Measurements from ENCODE around the gene KMT2C. TPM values are rescaled to one million over a fixed set of nuclear protein-coding genes. Genes with fewer than 3 reads are reported as not detected.
"Not testable (repeated sequence)": the region's sequence is repeated elsewhere in the genome, so short reads cannot be mapped to it uniquely, and the experiment has no call there.

KMT2C gene
- 6.2 and 25.9 TPM in 2 replicates for total RNA-seq (2014; rRNA removed; shearing (Covaris generic))

DNA sequence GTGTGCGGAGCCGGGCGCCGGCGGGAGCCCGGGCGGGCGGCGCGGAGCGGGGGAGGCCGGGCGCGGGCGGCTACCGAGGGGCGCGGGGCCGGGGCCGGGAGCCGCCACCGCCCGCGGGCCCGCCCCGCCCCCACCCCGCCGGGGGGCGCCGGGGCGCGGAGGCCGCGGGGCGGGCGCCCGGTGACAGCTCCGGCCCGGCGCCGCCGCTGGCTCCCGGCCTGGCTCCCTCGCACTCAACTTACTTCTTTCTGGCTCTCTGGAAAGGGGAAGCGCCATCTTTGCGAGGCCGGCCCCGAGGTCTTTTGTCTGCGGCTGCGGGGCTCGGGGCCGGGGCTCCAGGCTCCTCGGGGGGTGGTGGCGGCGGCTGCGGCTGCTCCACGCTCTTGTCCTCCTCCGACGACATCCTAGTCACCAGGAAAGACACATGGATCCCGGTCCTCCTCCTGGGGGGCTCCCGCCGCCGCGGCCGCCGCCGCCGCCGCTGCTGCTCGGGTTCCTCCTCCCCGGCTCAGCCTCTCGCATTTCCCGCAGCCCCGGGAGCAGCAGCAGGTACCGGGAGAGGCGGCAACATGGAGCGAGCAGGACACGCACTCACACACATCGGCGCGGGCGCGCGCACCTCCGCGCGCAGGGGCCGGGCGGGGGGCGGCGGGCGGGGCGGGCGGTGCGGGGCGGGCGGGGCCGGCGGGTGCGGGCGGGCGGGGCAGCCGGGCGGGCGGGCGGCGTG is at the start of gene KMT2C:
KMT2C (minus strand) TSS at position 620 of the 727 bp plus-strand sequence; CDS start at position 403, 217 bp downstream.
- in situ Hi-C loops (cut with HindIII; ENCODE audit: low sequenced_read_pairs), result no loop called here
- peak; percentile 58 for DNase-seq (ENCODE audit: low spot score)

- in situ Hi-C loops (cut with HindIII; ENCODE audit: low sequenced_read_pairs), result no loop called here
- DNase-seq (ENCODE audit: low spot score), result no peak
Observed at GRCh38 chr7:152481082-152481481, 45.3 kb upstream of the KMT2C start.

DNA sequence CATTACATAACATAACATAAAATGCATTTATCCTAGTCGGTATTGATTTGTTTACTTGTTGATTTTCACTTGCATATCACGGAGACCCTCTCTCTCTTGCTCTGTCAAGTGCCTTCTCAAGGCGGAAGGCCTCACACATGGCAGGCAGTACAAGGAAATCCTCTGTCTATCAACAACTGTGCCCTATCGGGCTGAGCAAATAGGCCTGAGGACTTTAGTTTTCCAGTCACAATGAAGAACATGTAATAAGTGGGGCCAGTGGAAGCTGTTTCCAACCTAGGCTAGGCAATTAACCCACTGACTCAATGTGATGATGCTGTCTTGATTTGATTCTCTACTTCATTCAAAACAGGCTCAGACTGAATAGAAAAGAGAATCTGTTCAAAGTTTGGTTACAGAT is 44.9 kb upstream of the KMT2C start:
- in situ Hi-C loops (cut with HindIII; ENCODE audit: low sequenced_read_pairs), result no loop called here
- no peak for DNase-seq (ENCODE audit: low spot score)

DNA sequence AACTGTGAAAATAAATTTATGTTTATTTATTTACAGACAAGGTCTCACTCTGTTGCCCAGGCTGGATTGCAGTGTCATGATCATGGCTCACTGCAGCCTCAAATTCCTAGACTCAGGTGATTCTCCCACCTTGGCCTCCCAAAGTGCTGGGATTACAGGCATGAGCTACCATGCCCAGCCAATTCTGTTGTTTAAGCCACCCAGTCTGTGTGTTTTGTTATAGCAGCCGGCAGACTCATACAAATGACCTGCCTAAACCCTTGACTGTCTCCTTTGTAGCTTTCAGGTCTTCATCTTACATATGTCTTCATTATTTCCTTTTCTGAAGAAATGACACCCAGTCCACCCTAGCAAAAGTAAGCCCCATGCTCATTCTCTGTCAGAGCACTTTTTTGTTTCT is 43.8 kb upstream of the KMT2C start:
- in situ Hi-C loops (cut with HindIII; ENCODE audit: low sequenced_read_pairs), result no loop called here
- no peak for DNase-seq (ENCODE audit: low spot score)

GRCh38 chr7:152478140-152478539 is 42.3 kb upstream of the KMT2C start:
- in situ Hi-C loops (cut with HindIII; ENCODE audit: low sequenced_read_pairs), result no loop called here
- DNase-seq (ENCODE audit: low spot score), result no peak

DNA sequence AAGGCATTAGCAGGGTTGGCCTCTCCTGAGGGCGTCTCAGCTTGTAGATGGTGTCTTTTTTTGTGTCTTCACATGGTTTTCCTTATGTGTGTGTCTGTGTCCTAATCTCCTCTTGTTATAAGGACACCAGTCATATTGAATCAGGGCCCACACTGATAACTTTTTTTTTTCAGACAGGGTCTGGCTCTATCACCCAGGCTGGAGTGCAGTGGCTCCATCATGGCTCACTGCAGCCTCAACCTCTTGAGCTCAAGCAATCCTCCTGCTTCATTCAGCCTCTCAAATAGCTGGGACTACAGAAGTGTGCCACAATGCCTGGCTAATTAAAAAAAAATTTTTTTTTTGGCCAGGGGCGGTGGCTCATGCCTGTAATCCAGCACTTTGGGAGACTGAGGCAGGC is 41.3 kb upstream of the KMT2C start:
- DNase-seq (ENCODE audit: low spot score), result no peak
- in situ Hi-C loops (cut with HindIII; ENCODE audit: low sequenced_read_pairs), result no loop called here

GRCh38 chr7:152476551-152476950 is 40.7 kb upstream of the KMT2C start:
- in situ Hi-C loops (cut with HindIII; ENCODE audit: low sequenced_read_pairs), result no loop called here
- no peak for DNase-seq (ENCODE audit: low spot score)

GRCh38 chr7:152471023-152471620 is 35.3 kb upstream of the KMT2C start:
- DNase-seq (ENCODE audit: low spot score); in situ Hi-C loops (cut with HindIII; ENCODE audit: low sequenced_read_pairs): not testable (repeated sequence)

DNA sequence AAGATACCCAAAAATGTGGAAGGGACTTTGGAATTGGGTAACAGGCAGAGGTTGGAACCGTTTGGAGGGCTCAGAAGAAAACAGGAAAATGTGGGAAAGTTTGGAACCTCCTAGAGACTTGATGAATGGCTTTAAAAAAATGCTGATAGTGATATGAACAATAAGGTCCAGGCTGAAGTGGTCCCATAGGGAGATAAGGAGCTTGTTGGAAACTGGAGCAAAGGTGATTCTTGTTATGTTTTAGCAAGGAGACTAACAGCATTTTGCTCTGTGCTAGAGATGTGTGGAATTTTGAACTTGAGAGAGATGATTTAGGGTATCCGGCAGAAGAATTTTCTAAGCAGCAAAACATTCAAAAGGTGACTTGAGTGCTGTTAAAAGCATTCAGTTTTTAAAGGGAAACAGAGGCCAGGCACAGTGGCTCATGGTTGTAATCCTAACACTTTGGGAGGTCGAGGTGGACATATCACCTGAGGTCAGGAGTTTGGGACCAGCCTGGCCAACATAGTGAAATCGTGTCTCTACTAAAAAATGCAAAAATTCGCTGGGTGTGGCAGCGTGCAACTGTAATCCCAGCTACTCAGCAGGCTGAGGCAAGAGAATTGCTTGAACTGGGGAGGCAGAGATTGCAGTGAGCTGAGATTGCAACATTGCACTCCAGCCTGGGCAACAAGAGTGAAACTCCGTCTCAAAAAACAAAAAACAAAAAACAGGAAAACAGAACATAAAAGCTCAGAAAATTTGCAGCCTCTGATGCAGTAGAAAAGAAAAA is 34.6 kb upstream of the KMT2C start:
- DNase-seq (ENCODE audit: low spot score); in situ Hi-C loops (cut with HindIII; ENCODE audit: low sequenced_read_pairs): not testable (repeated sequence)

GRCh38 chr7:152469576-152469975 is 33.8 kb upstream of the KMT2C start:
- in situ Hi-C loops (cut with HindIII; ENCODE audit: low sequenced_read_pairs); DNase-seq (ENCODE audit: low spot score): not testable (repeated sequence)

- DNase-seq (ENCODE audit: low spot score), result no peak
- in situ Hi-C loops (cut with HindIII; ENCODE audit: low sequenced_read_pairs), result no loop called here
Observed at GRCh38 chr7:152467225-152467624, 31.4 kb upstream of the KMT2C start.

GRCh38 chr7:152465119-152465387 is 29.2 kb upstream of the KMT2C start:
- in situ Hi-C loops (cut with HindIII; ENCODE audit: low sequenced_read_pairs), result no loop called here
- DNase-seq (ENCODE audit: low spot score), result no peak

- in situ Hi-C loops (cut with HindIII; ENCODE audit: low sequenced_read_pairs), result no loop called here
- peak; percentile 73 for DNase-seq (ENCODE audit: low spot score)
Observed at GRCh38 chr7:152464312-152465118, 28.7 kb upstream of the KMT2C start.

GRCh38 chr7:152463709-152464311 is 28.0 kb upstream of the KMT2C start:
- in situ Hi-C loops (cut with HindIII; ENCODE audit: low sequenced_read_pairs), result no loop called here

GRCh38 chr7:152462995-152463708 is 27.3 kb upstream of the KMT2C start:
- in situ Hi-C loops (cut with HindIII; ENCODE audit: low sequenced_read_pairs), result no loop called here
- DNase-seq (ENCODE audit: low spot score), result peak; percentile 82

More at GRCh38 chr7:152463709-152464311, 28.0 kb upstream of the KMT2C start:
- DNase-seq (ENCODE audit: low spot score), result peak; percentile 100

DNA sequence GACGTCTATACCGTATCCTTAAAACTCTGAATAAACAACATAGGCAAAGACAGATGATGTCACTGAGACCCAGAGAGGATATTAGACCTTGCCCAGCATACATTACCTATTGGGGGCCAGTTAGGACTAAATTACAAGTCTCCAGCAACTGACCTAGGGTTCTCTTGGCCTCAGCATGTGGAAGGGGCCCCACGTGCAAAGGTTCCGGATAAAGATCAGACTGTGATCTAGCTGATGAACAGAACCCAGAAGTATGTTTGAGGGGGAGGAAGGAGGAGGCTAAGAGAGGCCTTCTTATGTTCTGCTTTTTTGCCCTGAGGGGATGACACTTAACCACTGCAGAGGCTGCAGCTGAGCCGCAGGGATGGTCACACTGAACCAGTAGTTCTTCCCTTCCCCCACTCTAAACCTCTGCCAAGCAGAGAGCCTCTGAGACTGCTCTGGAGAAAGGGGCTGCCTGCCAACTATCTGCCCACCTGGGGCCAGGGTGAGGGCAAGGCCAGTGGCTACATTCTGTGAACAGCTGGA is 24.0 kb upstream of the KMT2C start:
- no peak for DNase-seq (ENCODE audit: low spot score)

DNA sequence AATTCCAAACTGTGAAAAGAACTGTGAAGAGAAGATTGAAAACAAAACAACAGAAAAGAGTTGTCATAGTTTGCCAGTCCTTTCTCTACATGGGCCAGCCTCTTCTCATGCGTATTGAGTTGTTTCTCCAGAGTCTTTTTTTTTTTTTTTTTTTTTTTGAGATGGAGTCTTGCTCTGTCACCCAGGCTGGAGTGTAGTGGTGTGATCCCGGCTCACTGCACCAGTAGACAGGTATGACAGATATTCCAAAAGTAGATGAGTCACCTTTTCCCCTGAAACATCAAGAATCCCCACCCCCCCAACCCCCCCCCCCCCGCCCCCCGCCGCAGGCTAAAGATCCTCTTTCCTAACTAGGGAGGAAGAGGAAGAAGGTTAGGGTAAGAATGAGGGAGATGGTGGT is 15.6 kb upstream of the KMT2C start:
- in situ Hi-C loops (cut with HindIII; ENCODE audit: low sequenced_read_pairs), result no loop called here
- DNase-seq (ENCODE audit: low spot score), result no peak

More for the DNA sequence above, 24.0 kb upstream of the KMT2C start:
- in situ Hi-C loops (cut with HindIII; ENCODE audit: low sequenced_read_pairs), result no loop called here

DNA sequence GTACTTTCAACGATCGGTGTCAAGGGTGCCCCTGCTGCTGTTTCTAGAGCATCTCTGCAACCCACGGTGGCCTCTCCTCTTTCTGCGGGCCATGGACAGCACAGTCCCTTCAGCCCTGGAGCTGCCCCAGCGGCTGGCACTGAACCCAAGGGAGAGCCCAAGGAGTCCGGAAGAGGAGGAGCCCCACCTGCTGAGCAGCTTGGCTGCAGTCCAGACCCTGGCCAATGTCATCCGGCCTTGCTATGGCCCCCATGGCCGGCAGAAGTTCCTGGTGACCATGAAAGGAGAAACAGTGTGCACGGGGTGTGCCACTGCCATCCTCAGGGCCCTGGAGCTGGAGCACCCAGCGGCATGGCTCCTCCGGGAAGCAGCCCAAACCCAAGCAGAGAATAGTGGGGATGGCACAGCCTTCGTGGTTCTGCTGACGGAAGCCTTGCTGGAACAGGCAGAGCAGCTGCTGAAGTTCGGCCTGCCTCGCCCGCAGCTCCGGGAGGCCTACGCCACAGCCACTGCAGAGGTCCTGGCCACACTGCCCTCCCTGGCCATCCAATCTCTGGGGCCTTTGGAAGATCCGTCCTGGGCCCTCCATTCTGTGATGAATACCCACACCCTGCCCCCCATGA is 9.7 kb upstream of the KMT2C start:
- DNase-seq (ENCODE audit: low spot score); in situ Hi-C loops (cut with HindIII; ENCODE audit: low sequenced_read_pairs): not testable (repeated sequence)
